ENCODE data around the gene SLC52A1.

Gene SLC52A1

GRCh38 chr17:4987767-4988567 is 47.3 kb downstream of the SLC52A1 start:
- DNase-seq (ENCODE audit: low read depth in 2 of 2): no peak

- peak; percentile 75 to 77 for DNase-seq (ENCODE audit: low read depth in 2 of 2)
Measured at GRCh38 chr17:4986951-4987766, 48.1 kb downstream of the SLC52A1 start, which contains the start of gene CAMTA2. TSS of gene CAMTA2 (minus strand) at chr17:4987675. CDS start at chr17:4986222, 1,453 bp downstream.

GRCh38 chr17:4986403-4986802 is 48.8 kb downstream of the SLC52A1 start:
- DNase-seq (ENCODE audit: low read depth in 2 of 2): no peak

Data from stimulated activated CD8-positive, alpha-beta memory T cell treated with anti-CD3 and anti-CD28 coated beads, Interleukin-7, amount 100 ng/mL, for 1 hour (primary cell).